ENCODE measurements around the gene TMEM255A. TPM values are rescaled to one million over a fixed set of nuclear protein-coding genes. Genes with fewer than 3 reads are reported as not detected.

The TMEM255A gene
- total RNA-seq, 1 donor from 2014 or later: 4.6 TPM

- H3K9me3 ChIP-seq (ENCODE audit: insufficient read depth, low read depth, low read length): no peaks in the 10 kb centered on the region
- H3K9ac ChIP-seq (ENCODE audit: low read length): no peak overlapping the region
- no peaks in the 10 kb centered on the region for H3K36me3 ChIP-seq (ENCODE audit: insufficient read depth, low read length)
- Mint-ChIP-seq H3K27me3 (ENCODE audit: low read depth, unreplicated experiment) (no peaks in the 10 kb centered on the region), H3K9me3 (ENCODE audit: unreplicated experiment) (no peaks in the 10 kb centered on the region), H3K36me3 (ENCODE audit: low read depth, unreplicated experiment) (no peaks in the 10 kb centered on the region), H3K4me3 (ENCODE audit: unreplicated experiment) (no peak overlapping the region), H3K4me1 (ENCODE audit: low read depth, unreplicated experiment) (no peaks in the 10 kb centered on the region), H3K27ac (ENCODE audit: unreplicated experiment) (no peak overlapping the region)
- H3K27me3 ChIP-seq (ENCODE audit: insufficient read depth, low read length): no peaks in the 10 kb centered on the region
- H2AFZ ChIP-seq (ENCODE audit: low read depth, low read length): no peak overlapping the region
- H3K27ac ChIP-seq (ENCODE audit: low read depth, low read length): no peak overlapping the region
- TF ChIP-seq CTCF (IDR thresholded peaks at IDR 0.05; ENCODE audit: insufficient read depth, low read depth, low read length): no peak
- TF ChIP-seq EZH2 (IDR thresholded peaks at IDR 0.05; ENCODE audit: insufficient read depth, low read length): no peak
- no peak overlapping the region for H3K4me2 ChIP-seq (ENCODE audit: low read length)
- H3K4me3 ChIP-seq (ENCODE audit: insufficient read depth, low read depth, low read length): no peak overlapping the region
- no peak for DNase-seq (ENCODE audit: low read depth)
- no peaks in the 10 kb centered on the region for H4K20me1 ChIP-seq (ENCODE audit: insufficient read depth, low read length)
- no peaks in the 10 kb centered on the region for H3K79me2 ChIP-seq (ENCODE audit: insufficient read depth, low read length)
- no peak for FAIRE-seq
- no peaks in the 10 kb centered on the region for H3K4me1 ChIP-seq (ENCODE audit: insufficient read depth, low read length)
Observed at GRCh38 chrX:120264341-120264740, 46.9 kb downstream of the TMEM255A start.

GRCh38 chrX:120262859-120263708 lies 48.2 kb downstream of the TMEM255A start:
- no peak for FAIRE-seq
- Histone ChIP-seq H3K27ac (ENCODE audit: low read depth, low read length) (no peak overlapping the region), H3K9ac (ENCODE audit: low read length) (no peak overlapping the region), H4K20me1 (ENCODE audit: insufficient read depth, low read length) (no peaks in the 10 kb centered on the region), H3K4me1 (ENCODE audit: insufficient read depth, low read length) (no peaks in the 10 kb centered on the region), H3K4me2 (ENCODE audit: low read length) (no peak overlapping the region), H2AFZ (ENCODE audit: low read depth, low read length) (no peak overlapping the region), H3K79me2 (ENCODE audit: insufficient read depth, low read length) (no peaks in the 10 kb centered on the region), H3K9me3 (ENCODE audit: insufficient read depth, low read depth, low read length) (no peaks in the 10 kb centered on the region), H3K4me3 (ENCODE audit: insufficient read depth, low read depth, low read length) (no peak overlapping the region), H3K36me3 (ENCODE audit: insufficient read depth, low read length) (no peaks in the 10 kb centered on the region), H3K27me3 (ENCODE audit: insufficient read depth, low read length) (no peaks in the 10 kb centered on the region)
- DNase-seq (ENCODE audit: low read depth): no peak
- Mint-ChIP-seq H3K27ac (ENCODE audit: unreplicated experiment) (no peak overlapping the region), H3K4me3 (ENCODE audit: unreplicated experiment) (no peak overlapping the region), H3K4me1 (ENCODE audit: low read depth, unreplicated experiment) (no peaks in the 10 kb centered on the region), H3K9me3 (ENCODE audit: unreplicated experiment) (no peaks in the 10 kb centered on the region), H3K36me3 (ENCODE audit: low read depth, unreplicated experiment) (no peaks in the 10 kb centered on the region), H3K27me3 (ENCODE audit: low read depth, unreplicated experiment) (no peaks in the 10 kb centered on the region)
- TF ChIP-seq CTCF (IDR thresholded peaks at IDR 0.05; ENCODE audit: insufficient read depth, low read depth, low read length) (no peak), EZH2 (IDR thresholded peaks at IDR 0.05; ENCODE audit: insufficient read depth, low read length) (no peak)

- no peaks in the 10 kb centered on the region for H3K27me3 Mint-ChIP-seq (ENCODE audit: low read depth, unreplicated experiment)
- no peak for FAIRE-seq
- Histone ChIP-seq H3K4me3 (ENCODE audit: insufficient read depth, low read depth, low read length) (no peak overlapping the region), H2AFZ (ENCODE audit: low read depth, low read length) (no peak overlapping the region), H3K27me3 (ENCODE audit: insufficient read depth, low read length) (no peaks in the 10 kb centered on the region), H3K79me2 (ENCODE audit: insufficient read depth, low read length) (no peaks in the 10 kb centered on the region), H3K27ac (ENCODE audit: low read depth, low read length) (no peak overlapping the region), H3K36me3 (ENCODE audit: insufficient read depth, low read length) (peaks cover 2% of the 10 kb centered on the region), H3K9me3 (ENCODE audit: insufficient read depth, low read depth, low read length) (no peaks in the 10 kb centered on the region), H3K4me2 (ENCODE audit: low read length) (no peak overlapping the region), H3K9ac (ENCODE audit: low read length) (no peak overlapping the region), H4K20me1 (ENCODE audit: insufficient read depth, low read length) (no peaks in the 10 kb centered on the region), H3K4me1 (ENCODE audit: insufficient read depth, low read length) (no peaks in the 10 kb centered on the region)
- DNase-seq (ENCODE audit: low read depth): no peak
- no peak overlapping the region for H3K4me3 Mint-ChIP-seq (ENCODE audit: unreplicated experiment)
- H3K4me1 Mint-ChIP-seq (ENCODE audit: low read depth, unreplicated experiment): no peaks in the 10 kb centered on the region
- no peaks in the 10 kb centered on the region for H3K9me3 Mint-ChIP-seq (ENCODE audit: unreplicated experiment)
- no peak overlapping the region for H3K27ac Mint-ChIP-seq (ENCODE audit: unreplicated experiment)
- TF ChIP-seq CTCF (IDR thresholded peaks at IDR 0.05; ENCODE audit: insufficient read depth, low read depth, low read length): no peak
- TF ChIP-seq EZH2 (IDR thresholded peaks at IDR 0.05; ENCODE audit: insufficient read depth, low read length): no peak
- H3K36me3 Mint-ChIP-seq (ENCODE audit: low read depth, unreplicated experiment): no peaks in the 10 kb centered on the region
Observed at GRCh38 chrX:120260369-120260768, 50.9 kb downstream of the TMEM255A start.
